HepG2 (cell line): ENCODE data around the gene PALM3. TPM values are rescaled to one million over a fixed set of nuclear protein-coding genes. Genes with fewer than 3 reads are reported as not detected.

Experiments
- ATAC-seq: fragments of 200-7000 bp; cut with Tn5 transposase; 3 replicates; pipeline ENCODE4 v1.9.1; 2020; ENCODE audit warnings: mild to moderate bottlenecking, moderate library complexity
- BruUV-seq: library from RNA; stranded (reverse); fragments of 400-500 nt; replicated peaks from 2 replicates; lab custom pipeline; 2021; lab: Mats Ljungman, UMichigan
- CTCF ChIA-PET: fragments of 300-600 bp; formaldehyde crosslinking; extraction: SDS; loops from one replicate; lab custom pipeline; 2021; ENCODE audit warnings: low total read pairs, inconsistent platforms, low intra/inter-chr PET ratio; lab: Yijun Ruan, JAX
- POLR2A ChIA-PET: fragments of 350-600 bp; sonication (Branson Sonifier 250); formaldehyde crosslinking; loops from one replicate; lab custom pipeline; 2020; ENCODE audit warnings: antibody characterized with exemption, inconsistent platforms; lab: Yijun Ruan, JAX
- DNase-seq: peaks from one replicate; pipeline ENCODE4 v3.0.0-alpha.2; 2015; ENCODE audit warnings: low spot score
- FAIRE-seq: peaks from 3 replicates; lab custom pipeline; 2011; peaks lifted over from hg19 to GRCh38; lab: Jason Lieb, UNC
- H2AFZ ChIP-seq: one replicate; pipeline ENCODE4 v1.6.1; 2011; ENCODE audit warnings: low read length, inconsistent platforms
- H3K27ac ChIP-seq: fragments of 300-600 bp; 3 replicates; pipeline ENCODE4 v1.8.0; 2011; ENCODE audit warnings: mixed run types, mild to moderate bottlenecking, mixed read lengths, low read length, inconsistent platforms; ENCODE audit not compliant: insufficient read depth; ENCODE audit errors: extremely low read length
- H3K27me3 ChIP-seq, 2 experiments: fragments of 200-600 bp in 1 of 2; 2 replicates in 1 of 2; 3 replicates in 1 of 2; pipeline versions ENCODE4 v1.6.0 to v1.8.0; 2011; ENCODE audit warnings: low read length in 2 of 2, mild to moderate bottlenecking in 2 of 2, moderate library complexity in 2 of 2, inconsistent platforms in 1 of 2; ENCODE audit not compliant: insufficient read depth in 2 of 2, control insufficient read depth in 1 of 2
- H3K36me3 ChIP-seq, 2 experiments: fragments of 200-600 bp in 1 of 2; replicated peaks in 1 of 2; 2 replicates in 1 of 2; 3 replicates in 1 of 2; pipeline versions ENCODE4 v1.5.1 to v1.8.0; 2011; ENCODE audit warnings: low read length in 2 of 2, inconsistent platforms in 1 of 2; ENCODE audit not compliant: insufficient read depth in 2 of 2, control insufficient read depth in 1 of 2
- H3K4me1 ChIP-seq: 2 replicates; pipeline ENCODE4 v1.5.1; 2012; ENCODE audit warnings: low read length, inconsistent platforms; ENCODE audit not compliant: insufficient read depth
- H3K4me2 ChIP-seq: 2 replicates; pipeline ENCODE4 v1.6.0; 2011; ENCODE audit warnings: low read depth, low read length, inconsistent platforms
- H3K4me3 ChIP-seq, 3 experiments: fragments of 200-600 bp in 1 of 3; sonication (generic), shearing (Covaris generic) in 1 of 3; replicated peaks in 1 of 3; 2 replicates each; pipeline ENCODE4 v1.5.1; 2011 to 2016; ENCODE audit warnings: low read length in 3 of 3, inconsistent platforms in 2 of 3, low read depth in 2 of 3, mild to moderate bottlenecking in 2 of 3, control low read depth in 1 of 3, mixed read lengths in 1 of 3; ENCODE audit not compliant: insufficient read depth in 1 of 3
- H3K79me2 ChIP-seq: one replicate; pipeline ENCODE4 v1.6.1; 2011; ENCODE audit warnings: low read length, inconsistent platforms; ENCODE audit not compliant: insufficient read depth
- H3K9ac ChIP-seq: 2 replicates; pipeline ENCODE4 v1.6.0; 2011; ENCODE audit warnings: mild to moderate bottlenecking, low read depth, low read length, inconsistent platforms; ENCODE audit not compliant: insufficient read depth
- H3K9me3 ChIP-seq: 2 replicates; pipeline ENCODE4 v1.5.1; 2012; ENCODE audit warnings: mild to moderate bottlenecking, low read length
- H4K20me1 ChIP-seq: 2 replicates; pipeline ENCODE4 v1.6.0; 2011; ENCODE audit warnings: inconsistent platforms, mild to moderate bottlenecking, low read length, moderate library complexity; ENCODE audit not compliant: insufficient read depth
- E2F1 ChIP-seq: sonication (generic); formaldehyde crosslinking; IDR thresholded peaks from 2 replicates; pipeline ENCODE4 v1.5.0; 2020; ENCODE audit warnings: missing genetic modification reagents
- GTF3A ChIP-seq: sonication (generic); formaldehyde crosslinking; conservative IDR thresholded peaks from 2 replicates; pipeline ENCODE4 v1.4.0; 2020; ENCODE audit warnings: mild to moderate bottlenecking, missing genetic modification reagents
- IRF1 ChIP-seq: sonication (generic); formaldehyde crosslinking; IDR thresholded peaks from 2 replicates; pipeline ENCODE4 v1.4.0; 2020; ENCODE audit warnings: low read depth, mild to moderate bottlenecking, missing genetic modification reagents
- KAT7 ChIP-seq: IDR thresholded peaks from 2 replicates; pipeline ENCODE4 v1.6.1; 2018; ENCODE audit warnings: borderline replicate concordance, missing compliant biosample characterization
- MYPOP ChIP-seq: sonication (generic); formaldehyde crosslinking; IDR thresholded peaks from 2 replicates; pipeline ENCODE4 v1.8.1; 2023; ENCODE audit warnings: mild to moderate bottlenecking, moderate library complexity, missing genetic modification reagents
- PAF1 ChIP-seq: IDR thresholded peaks from 2 replicates; pipeline ENCODE4 v1.6.1; 2016; ENCODE audit warnings: missing genetic modification reagents, missing compliant biosample characterization
- PRDM15 ChIP-seq: sonication (generic); formaldehyde crosslinking; IDR thresholded peaks from 2 replicates; pipeline ENCODE4 v1.4.0; 2020; ENCODE audit warnings: missing genetic modification reagents
- RBM39 ChIP-seq: fragments of 200-400 bp; formaldehyde crosslinking; IDR thresholded peaks from one replicate; pipeline ENCODE4 v1.6.1; 2018; ENCODE audit warnings: antibody characterized with exemption, mild to moderate bottlenecking, low read depth, low read length; ENCODE audit not compliant: poor library complexity, severe bottlenecking
- SKI ChIP-seq: fragments of 450-650 bp; IDR thresholded peaks from one replicate; pipeline ENCODE4 v1.6.1; 2018; ENCODE audit warnings: mild to moderate bottlenecking; ENCODE audit not compliant: partially characterized antibody
- ZBTB4 ChIP-seq: sonication (generic); formaldehyde crosslinking; IDR thresholded peaks from 2 replicates; pipeline ENCODE4 v1.4.0; 2020; ENCODE audit warnings: missing genetic modification reagents, mild to moderate bottlenecking, borderline replicate concordance
- WGBS: methylation state at CpG from one replicate; pipeline ENCODE4 v1.1.6; 2017; ENCODE audit warnings: low lambda C conversion rate; 5-methylcytosine and 5-hydroxymethylcytosine counted together
- in situ Hi-C: cut with HindIII; loops from 2 replicates; pipeline ENCODE4 v1.10.0; 2017; ENCODE audit warnings: low pct_unique_long_range_greater_than_20kb; ENCODE audit not compliant: extremely low pct_ligation_motif_present
- intact Hi-C: fragments of 100-400 bp; cut with micrococcal nuclease; formaldehyde crosslinking; loops from one replicate; pipeline ENCODE4 v1.10.0; 2022; ENCODE audit not compliant: unreplicated experiment
- polyA plus RNA-seq, 8 experiments: library from polyadenylated mRNA; depleted of rRNA in 3 of 8; stranded (reverse) in 7 of 8; unstranded in 1 of 8; fragments of >200 nt; fragmentation: Illumina TruSeq in 4 of 8; extraction: Trizol in 4 of 8; gene quantifications; 2 replicates each; pipeline versions ENCODE4 v1.2.1 to v1.2.3, GENCODE V29; 2011 to 2016; ENCODE audit warnings: low read depth in 4 of 8, missing spikeins in 1 of 8, mixed read lengths in 1 of 8; ENCODE audit not compliant: insufficient read depth in 1 of 8
- total RNA-seq, 5 experiments: library from RNA; depleted of rRNA; stranded (reverse); fragments of >200 nt; fragmentation: Illumina TruSeq; extraction: Trizol; gene quantifications; 2 replicates each; pipeline ENCODE4 v1.2.3, GENCODE V29; 2016; ENCODE audit warnings: low read depth in 1 of 5

Gene PALM3
- total and polyA plus RNA-seq, 2 of the 13 experiments (the other 11 are each of a cell fraction or from before 2014, with no cell fraction given) = 0.79 to 2.4 TPM

GRCh38 chr19:14054099-14054498, 7.8 kb downstream of the PALM3 start:
- no peak overlapping the region for H3K9ac ChIP-seq
- no peak overlapping the region for H3K4me2 ChIP-seq
- ChIA-PET CTCF (no interaction called here), POLR2A (interaction anchor here (1.3 kb wide), 1 partner anchor 18 kb away, joined by 5 read pairs; the partner anchor contains the start of gene MISP3)
- BruUV-seq = no TSS peak
- no peak for TF ChIP-seq ZBTB4
- TF ChIP-seq MYPOP (CRISPR knock-in tag) = no peak
- no peak for TF ChIP-seq PRDM15 (CRISPR knock-in tag)
- TF ChIP-seq E2F1 (CRISPR knock-in tag) = no peak
- no peak for TF ChIP-seq KAT7 (CRISPR knock-in tag)
- no peak for TF ChIP-seq GTF3A (CRISPR knock-in tag)
- no peak for TF ChIP-seq SKI
- TF ChIP-seq PAF1 (CRISPR knock-in tag) = no peak
- no peak for TF ChIP-seq IRF1 (CRISPR knock-in tag)
- no peak for TF ChIP-seq RBM39
- no peaks in the 10 kb centered on the region for H3K27me3 ChIP-seq
- whole genome bisulfite sequencing = 51% methylated on average over 6 of the region's 6 CpGs
- H3K79me2 ChIP-seq = no peaks in the 10 kb centered on the region
- no peak for ATAC-seq
- H3K4me3 ChIP-seq = no peak overlapping the region
- no peak for DNase-seq
- H2AFZ ChIP-seq = no peak overlapping the region
- H4K20me1 ChIP-seq = no peaks in the 10 kb centered on the region
- H3K36me3 ChIP-seq = no peaks in the 10 kb centered on the region
- no peak overlapping the region for H3K27ac ChIP-seq
- intact Hi-C loops (no loop called here), in situ Hi-C loops (loop anchor here (25.0 kb wide), 1 partner anchor 292 kb away; the partner anchor contains the start of genes C19orf53 and MRI1)
- peaks cover 5% of the 10 kb centered on the region; the same call in 1 of the 2 replicates for H3K4me1 ChIP-seq
- no peak for FAIRE-seq
- H3K9me3 ChIP-seq = no peaks in the 10 kb centered on the region
